HepG2 (cell line): ENCODE results near the gene BGN. TPM values are rescaled to one million over a fixed set of nuclear protein-coding genes. Genes with fewer than 3 reads are reported as not detected.

Experiments used
- ATAC-seq: fragments of 200-7000 bp; cut with Tn5 transposase; 3 replicates; pipeline ENCODE4 v1.9.1; 2020; ENCODE audit warnings: mild to moderate bottlenecking, moderate library complexity
- BruUV-seq: library from RNA; stranded (reverse); fragments of 400-500 nt; replicated peaks from 2 replicates; lab custom pipeline; 2021; lab: Mats Ljungman, UMichigan
- CTCF ChIA-PET: fragments of 300-600 bp; formaldehyde crosslinking; extraction: SDS; loops from one replicate; lab custom pipeline; 2021; ENCODE audit warnings: low total read pairs, inconsistent platforms, low intra/inter-chr PET ratio; lab: Yijun Ruan, JAX
- POLR2A ChIA-PET: fragments of 350-600 bp; sonication (Branson Sonifier 250); formaldehyde crosslinking; loops from one replicate; lab custom pipeline; 2020; ENCODE audit warnings: antibody characterized with exemption, inconsistent platforms; lab: Yijun Ruan, JAX
- DNase-seq: peaks from one replicate; pipeline ENCODE4 v3.0.0-alpha.2; 2015; ENCODE audit warnings: low spot score
- FAIRE-seq: peaks from 3 replicates; lab custom pipeline; 2011; peaks lifted over from hg19 to GRCh38; lab: Jason Lieb, UNC
- H2AFZ ChIP-seq: one replicate; pipeline ENCODE4 v1.6.1; 2011; ENCODE audit warnings: low read length, inconsistent platforms
- H3K27ac ChIP-seq: fragments of 300-600 bp; 3 replicates; pipeline ENCODE4 v1.8.0; 2011; ENCODE audit warnings: mixed run types, mild to moderate bottlenecking, mixed read lengths, low read length, inconsistent platforms; ENCODE audit not compliant: insufficient read depth; ENCODE audit errors: extremely low read length
- H3K27me3 ChIP-seq, 2 experiments: fragments of 200-600 bp in 1 of 2; 2 replicates in 1 of 2; 3 replicates in 1 of 2; pipeline versions ENCODE4 v1.6.0 to v1.8.0; 2011; ENCODE audit warnings: low read length in 2 of 2, mild to moderate bottlenecking in 2 of 2, moderate library complexity in 2 of 2, inconsistent platforms in 1 of 2; ENCODE audit not compliant: insufficient read depth in 2 of 2, control insufficient read depth in 1 of 2
- H3K36me3 ChIP-seq, 2 experiments: fragments of 200-600 bp in 1 of 2; replicated peaks in 1 of 2; 2 replicates in 1 of 2; 3 replicates in 1 of 2; pipeline versions ENCODE4 v1.5.1 to v1.8.0; 2011; ENCODE audit warnings: low read length in 2 of 2, inconsistent platforms in 1 of 2; ENCODE audit not compliant: insufficient read depth in 2 of 2, control insufficient read depth in 1 of 2
- H3K4me1 ChIP-seq: 2 replicates; pipeline ENCODE4 v1.5.1; 2012; ENCODE audit warnings: low read length, inconsistent platforms; ENCODE audit not compliant: insufficient read depth
- H3K4me2 ChIP-seq: 2 replicates; pipeline ENCODE4 v1.6.0; 2011; ENCODE audit warnings: low read depth, low read length, inconsistent platforms
- H3K4me3 ChIP-seq, 3 experiments: fragments of 200-600 bp in 1 of 3; sonication (generic), shearing (Covaris generic) in 1 of 3; replicated peaks in 1 of 3; 2 replicates each; pipeline ENCODE4 v1.5.1; 2011 to 2016; ENCODE audit warnings: low read length in 3 of 3, inconsistent platforms in 2 of 3, low read depth in 2 of 3, mild to moderate bottlenecking in 2 of 3, control low read depth in 1 of 3, mixed read lengths in 1 of 3; ENCODE audit not compliant: insufficient read depth in 1 of 3
- H3K79me2 ChIP-seq: one replicate; pipeline ENCODE4 v1.6.1; 2011; ENCODE audit warnings: low read length, inconsistent platforms; ENCODE audit not compliant: insufficient read depth
- H3K9ac ChIP-seq: 2 replicates; pipeline ENCODE4 v1.6.0; 2011; ENCODE audit warnings: mild to moderate bottlenecking, low read depth, low read length, inconsistent platforms; ENCODE audit not compliant: insufficient read depth
- H3K9me3 ChIP-seq: 2 replicates; pipeline ENCODE4 v1.5.1; 2012; ENCODE audit warnings: mild to moderate bottlenecking, low read length
- H4K20me1 ChIP-seq: 2 replicates; pipeline ENCODE4 v1.6.0; 2011; ENCODE audit warnings: inconsistent platforms, mild to moderate bottlenecking, low read length, moderate library complexity; ENCODE audit not compliant: insufficient read depth
- DR1 ChIP-seq: sonication (generic); formaldehyde crosslinking; IDR thresholded peaks from 2 replicates; pipeline ENCODE4 v1.8.0; 2021; ENCODE audit warnings: mild to moderate bottlenecking, missing genetic modification reagents, inconsistent platforms
- ETS1 ChIP-seq: sonication (generic); formaldehyde crosslinking; IDR thresholded peaks from 2 replicates; pipeline ENCODE4 v1.4.0; 2020; ENCODE audit warnings: missing genetic modification reagents
- HNF4G ChIP-seq, 2 experiments: sonication (generic) in 1 of 2; formaldehyde crosslinking in 1 of 2; IDR thresholded peaks; 2 replicates each; pipeline versions ENCODE4 v1.4.0 to v1.6.1; 2011 to 2020; ENCODE audit warnings: borderline replicate concordance in 2 of 2, low read depth in 2 of 2, mild to moderate bottlenecking in 2 of 2, low read length in 1 of 2, missing genetic modification reagents in 1 of 2, moderate library complexity in 1 of 2
- TGIF2 ChIP-seq: IDR thresholded peaks from 2 replicates; pipeline ENCODE4 v1.6.1; 2016; ENCODE audit warnings: control low read depth, missing compliant biosample characterization
- ZNF678 ChIP-seq: sonication (generic); formaldehyde crosslinking; IDR thresholded peaks from 2 replicates; pipeline ENCODE4 v1.4.0; 2020; ENCODE audit warnings: mild to moderate bottlenecking, missing genetic modification reagents
- ZNF772 ChIP-seq: sonication (generic); formaldehyde crosslinking; IDR thresholded peaks from 2 replicates; pipeline ENCODE4 v1.5.0; 2020; ENCODE audit warnings: mild to moderate bottlenecking, missing genetic modification reagents
- WGBS: methylation state at CpG from one replicate; pipeline ENCODE4 v1.1.6; 2017; ENCODE audit warnings: low lambda C conversion rate; 5-methylcytosine and 5-hydroxymethylcytosine counted together
- in situ Hi-C: cut with HindIII; loops from 2 replicates; pipeline ENCODE4 v1.10.0; 2017; ENCODE audit warnings: low pct_unique_long_range_greater_than_20kb; ENCODE audit not compliant: extremely low pct_ligation_motif_present
- intact Hi-C: fragments of 100-400 bp; cut with micrococcal nuclease; formaldehyde crosslinking; loops from one replicate; pipeline ENCODE4 v1.10.0; 2022; ENCODE audit not compliant: unreplicated experiment
- polyA plus RNA-seq, 8 experiments: library from polyadenylated mRNA; depleted of rRNA in 3 of 8; stranded (reverse) in 7 of 8; unstranded in 1 of 8; fragments of >200 nt; fragmentation: Illumina TruSeq in 4 of 8; extraction: Trizol in 4 of 8; gene quantifications; 2 replicates each; pipeline versions ENCODE4 v1.2.1 to v1.2.3, GENCODE V29; 2011 to 2016; ENCODE audit warnings: low read depth in 4 of 8, missing spikeins in 1 of 8, mixed read lengths in 1 of 8; ENCODE audit not compliant: insufficient read depth in 1 of 8
- total RNA-seq, 5 experiments: library from RNA; depleted of rRNA; stranded (reverse); fragments of >200 nt; fragmentation: Illumina TruSeq; extraction: Trizol; gene quantifications; 2 replicates each; pipeline ENCODE4 v1.2.3, GENCODE V29; 2016; ENCODE audit warnings: low read depth in 1 of 5

Gene BGN
- total and polyA plus RNA-seq, 2 of the 13 experiments (the other 11 are each of a cell fraction or from before 2014, with no cell fraction given): 0.18 to 0.63 TPM

GRCh38 chrX:153517423-153517822 lies 22.6 kb downstream of the BGN start, which contains the start of gene ATP2B3 (continued):
- TF ChIP-seq ETS1: no peak

GRCh38 chrX:153517946-153518834 lies 23.4 kb downstream of the BGN start:
- CTCF ChIA-PET: no interaction called here
- Histone ChIP-seq H3K4me2 (no peak overlapping the region), H2AFZ (no peak overlapping the region), H3K9me3 (no peaks in the 10 kb centered on the region), H3K79me2 (no peaks in the 10 kb centered on the region), H3K27me3 (peaks cover 0 to 10% of the 10 kb centered on the region in 2 experiments; a peak in 1 of 5 replicates), H4K20me1 (no peaks in the 10 kb centered on the region), H3K9ac (no peak overlapping the region), H3K4me3 (no peak overlapping the region), H3K27ac (no peak overlapping the region), H3K36me3 (no peaks in the 10 kb centered on the region), H3K4me1 (no peaks in the 10 kb centered on the region)
- TF ChIP-seq DR1 (CRISPR knock-in tag): no peak
- no peak for TF ChIP-seq ZNF772 (CRISPR knock-in tag)
- TF ChIP-seq TGIF2 (CRISPR knock-in tag): no peak
- TF ChIP-seq HNF4G (IDR thresholded peaks at IDR 0.05; ENCODE audit: borderline replicate concordance, low read depth, low read length): no peak
- no peak for TF ChIP-seq HNF4G (CRISPR knock-in tag; IDR thresholded peaks at IDR 0.05; ENCODE audit: borderline replicate concordance, low read depth)
- TF ChIP-seq ZNF678 (CRISPR knock-in tag): no peak
- 38% methylated on average over 13 of the region's 70 CpGs for WGBS
- ATAC-seq (no peak), DNase-seq (no peak), FAIRE-seq (no peak)
- POLR2A ChIA-PET: no interaction called here
- intact Hi-C loops: no loop called here
- in situ Hi-C loops: no loop called here
- no TSS peak for BruUV-seq
